Thoracic aorta (tissue), 2 donors: Measurements from ENCODE around the gene GPATCH3. TPM values are rescaled to one million over a fixed set of nuclear protein-coding genes. Genes with fewer than 3 reads are reported as not detected.

Source experiments
- ATAC-seq: fragments of 150-250 bp; one replicate; pipeline ENCODE4 v1.8.0; 2017; ENCODE audit warnings: low read depth; ENCODE audit not compliant: insufficient number of reproducible peaks, low FRiP score
- DNase-seq: peaks from one replicate; pipeline ENCODE4 v3.0.0-alpha.2; 2020; ENCODE audit warnings: low spot score
- H3K27ac ChIP-seq, 2 donors: fragments of 200-600 bp; sonication (generic); 1 replicate in 1 of 2; 2 replicates in 1 of 2; pipeline ENCODE4 v1.5.1; 2016; ENCODE audit warnings: mild to moderate bottlenecking in 2 of 2, moderate library complexity in 2 of 2
- H3K27me3 ChIP-seq: fragments of 200-600 bp; sonication (generic); replicated peaks from 2 replicates; pipeline ENCODE4 v1.6.0; 2016; ENCODE audit warnings: mild to moderate bottlenecking; ENCODE audit not compliant: insufficient read depth
- H3K36me3 ChIP-seq: fragments of 200-600 bp; sonication (generic); one replicate; pipeline ENCODE4 v1.5.1; 2016
- H3K4me1 ChIP-seq, 2 donors: fragments of 200-600 bp; sonication (generic); 1 replicate in 1 of 2; 2 replicates in 1 of 2; pipeline versions ENCODE4 v1.5.1 to v1.6.0; 2016; ENCODE audit warnings: low read depth in 2 of 2, mild to moderate bottlenecking in 1 of 2; ENCODE audit not compliant: control insufficient read depth in 1 of 2
- H3K4me3 ChIP-seq: fragments of 200-600 bp; sonication (generic); 2 replicates; pipeline ENCODE4 v1.5.1; 2016; ENCODE audit warnings: mild to moderate bottlenecking
- H3K9me3 ChIP-seq: fragments of 200-600 bp; sonication (generic); 2 replicates; pipeline ENCODE4 v1.5.1; 2016
- CTCF ChIP-seq: fragments of 200-600 bp; sonication (generic); IDR thresholded peaks from one replicate; pipeline ENCODE4 v1.5.1; 2019; ENCODE audit warnings: antibody characterized with exemption
- total RNA-seq, 2 donors: library from RNA; depleted of rRNA; stranded (reverse); fragments of >200 nt; gene quantifications; one replicate each; pipeline versions ENCODE4 v1.1.0 to v1.2.3, GENCODE V29; 2016

The GPATCH3 gene
- total RNA-seq, 2 donors from 2014 or later, result 10.3 to 11.8 TPM

- ATAC-seq (no peak), DNase-seq (no peak)
- Histone ChIP-seq H3K27me3 (no peaks in the 10 kb centered on the region), H3K27ac (no peak overlapping the region), H3K9me3 (no peaks in the 10 kb centered on the region), H3K4me1 (no peaks in the 10 kb centered on the region), H3K36me3 (peaks cover 46% of the 10 kb centered on the region), H3K4me3 (no peak overlapping the region)
- TF ChIP-seq CTCF, result no peak
Measured at GRCh38 chr1:26945728-26946127, 45.5 kb upstream of the GPATCH3 start.

- H3K27me3 ChIP-seq, result no peaks in the 10 kb centered on the region
- H3K4me1 ChIP-seq, result no peaks in the 10 kb centered on the region
- H3K27ac ChIP-seq, result no peak overlapping the region
- TF ChIP-seq CTCF, result no peak
- H3K36me3 ChIP-seq, result peaks cover 46% of the 10 kb centered on the region
- ATAC-seq, result no peak
- H3K9me3 ChIP-seq, result no peaks in the 10 kb centered on the region
- H3K4me3 ChIP-seq, result no peak overlapping the region
- DNase-seq, result no peak
Measured at GRCh38 chr1:26945138-26945537, 44.9 kb upstream of the GPATCH3 start.

- no peak for TF ChIP-seq CTCF
Measured at GRCh38 chr1:26942656-26943055, 42.4 kb upstream of the GPATCH3 start.

GRCh38 chr1:26941311-26941710 is 41.0 kb upstream of the GPATCH3 start:
- no peak for TF ChIP-seq CTCF
- Histone ChIP-seq H3K9me3 (no peaks in the 10 kb centered on the region), H3K36me3 (peaks cover 45% of the 10 kb centered on the region), H3K27ac (no peak overlapping the region), H3K27me3 (no peaks in the 10 kb centered on the region), H3K4me3 (no peak overlapping the region), H3K4me1 (no peaks in the 10 kb centered on the region)
- DNase-seq (no peak), ATAC-seq (no peak)

More at GRCh38 chr1:26942656-26943055, 42.4 kb upstream of the GPATCH3 start:
- DNase-seq (no peak), ATAC-seq (no peak)
- H3K9me3 ChIP-seq, result no peaks in the 10 kb centered on the region
- no peaks in the 10 kb centered on the region for H3K27me3 ChIP-seq
- H3K4me3 ChIP-seq, result no peak overlapping the region
- H3K4me1 ChIP-seq, result no peaks in the 10 kb centered on the region
- peaks cover 46% of the 10 kb centered on the region for H3K36me3 ChIP-seq
- H3K27ac ChIP-seq, result no peak overlapping the region

GRCh38 chr1:26938659-26939025 is 38.4 kb upstream of the GPATCH3 start:
- Histone ChIP-seq H3K36me3 (peaks cover 29% of the 10 kb centered on the region), H3K27me3 (no peaks in the 10 kb centered on the region), H3K27ac (no peak overlapping the region), H3K9me3 (no peaks in the 10 kb centered on the region), H3K4me1 (no peaks in the 10 kb centered on the region), H3K4me3 (no peak overlapping the region)
- DNase-seq (no peak), ATAC-seq (no peak)
- TF ChIP-seq CTCF, result no peak
